Erythroblast (primary cell): ENCODE measurements around the gene LOXHD1.

Experiments used
- GATA1 ChIP-seq: IDR thresholded peaks from 2 replicates; pipeline ENCODE4 v1.6.1; 2011; ENCODE audit warnings: low read depth, mild to moderate bottlenecking, control low read depth, low read length, moderate library complexity
- POLR2A ChIP-seq: IDR thresholded peaks from 2 replicates; pipeline ENCODE4 v1.6.1; 2011; ENCODE audit warnings: mild to moderate bottlenecking, low read length

DNA sequence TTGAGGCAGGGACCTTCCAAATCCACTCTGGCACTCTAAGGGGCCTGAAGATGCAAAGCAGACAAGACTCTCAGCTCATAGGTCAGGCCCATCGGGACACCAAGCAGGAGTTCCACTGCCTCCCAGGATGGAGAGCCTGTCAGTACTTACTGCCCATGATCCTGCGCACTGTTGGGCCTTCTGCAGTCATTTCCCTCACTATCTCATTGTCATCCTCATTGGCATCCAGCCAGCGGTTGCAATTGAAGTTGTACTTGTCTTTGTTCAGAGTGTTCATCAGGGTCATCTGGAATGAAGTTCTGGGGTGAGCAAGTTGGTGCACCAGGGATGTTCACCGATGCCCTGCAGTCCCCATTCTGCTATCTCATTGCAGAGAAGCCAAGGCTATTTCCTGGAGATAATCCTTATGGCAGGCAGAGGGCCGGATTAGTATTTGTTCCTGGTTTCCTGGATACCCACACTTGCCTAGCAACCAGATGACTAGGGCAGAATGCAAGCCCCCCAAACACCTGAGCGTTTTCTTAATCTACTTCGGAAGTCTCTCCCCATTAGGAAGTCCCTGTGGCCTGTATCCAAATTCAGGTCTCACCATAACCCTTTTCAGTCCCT is 65.1 kb downstream of the LOXHD1 start:
- TF ChIP-seq POLR2A (no peak), GATA1 (no peak)
